ENCODE measurements around the gene PKNOX2.
A peak's percentile ranks its signal among the peaks of the same experiment; 100 is the strongest.

The PKNOX2 gene

DNA sequence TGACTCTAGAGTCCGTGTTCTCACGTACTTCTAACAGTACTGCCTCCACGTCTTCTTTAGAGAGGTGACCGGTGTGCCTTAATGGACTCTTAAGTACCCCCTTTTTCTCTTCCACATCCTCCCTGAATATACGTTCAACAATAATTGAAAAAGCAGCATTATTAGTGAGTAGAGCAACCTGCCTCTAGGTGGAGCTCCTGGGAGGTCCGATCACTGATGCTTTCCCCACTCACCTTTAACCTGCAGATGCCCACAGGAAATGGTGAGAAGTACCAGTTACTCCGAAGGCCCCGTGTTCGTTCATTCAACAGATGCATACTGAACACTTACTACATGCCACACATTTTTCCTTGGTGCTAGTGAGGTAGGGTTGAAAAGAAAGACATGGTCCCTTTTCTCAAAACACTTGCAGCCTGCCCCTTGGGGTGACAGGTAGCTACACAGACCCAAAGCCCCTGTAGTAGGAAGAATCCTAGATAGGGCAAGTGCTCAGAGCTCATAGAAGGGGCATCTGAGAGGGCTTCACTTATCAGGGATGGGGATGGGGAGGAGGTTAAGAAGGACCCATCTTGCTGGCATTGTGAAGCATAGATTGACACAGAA lies 258.8 kb downstream of the PKNOX2 start:
- no peak for DNase-seq

DNA sequence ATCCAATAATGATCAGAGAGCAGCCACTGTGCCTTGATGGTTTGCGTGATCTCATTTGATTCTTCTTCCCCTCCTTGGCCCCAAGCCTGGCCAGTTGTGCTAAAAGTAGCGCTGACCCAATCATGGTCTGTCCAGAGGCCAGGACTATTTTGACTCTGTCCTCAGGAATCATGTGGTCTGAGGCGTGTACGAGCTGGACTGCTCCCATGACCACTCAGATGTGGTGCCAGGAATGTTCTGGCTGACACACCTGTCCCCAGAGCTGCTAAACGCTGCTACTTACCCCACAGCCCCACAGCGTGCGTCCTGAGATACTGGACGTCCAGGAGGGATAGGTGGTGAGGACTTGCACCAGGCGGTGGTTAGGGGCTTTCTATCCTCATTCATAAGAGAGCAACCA lies 261.1 kb downstream of the PKNOX2 start:
- DNase-seq: no peak

GRCh38 chr11:125426818-125427528 lies 262.4 kb downstream of the PKNOX2 start:
- DNase-seq: no peak

DNA sequence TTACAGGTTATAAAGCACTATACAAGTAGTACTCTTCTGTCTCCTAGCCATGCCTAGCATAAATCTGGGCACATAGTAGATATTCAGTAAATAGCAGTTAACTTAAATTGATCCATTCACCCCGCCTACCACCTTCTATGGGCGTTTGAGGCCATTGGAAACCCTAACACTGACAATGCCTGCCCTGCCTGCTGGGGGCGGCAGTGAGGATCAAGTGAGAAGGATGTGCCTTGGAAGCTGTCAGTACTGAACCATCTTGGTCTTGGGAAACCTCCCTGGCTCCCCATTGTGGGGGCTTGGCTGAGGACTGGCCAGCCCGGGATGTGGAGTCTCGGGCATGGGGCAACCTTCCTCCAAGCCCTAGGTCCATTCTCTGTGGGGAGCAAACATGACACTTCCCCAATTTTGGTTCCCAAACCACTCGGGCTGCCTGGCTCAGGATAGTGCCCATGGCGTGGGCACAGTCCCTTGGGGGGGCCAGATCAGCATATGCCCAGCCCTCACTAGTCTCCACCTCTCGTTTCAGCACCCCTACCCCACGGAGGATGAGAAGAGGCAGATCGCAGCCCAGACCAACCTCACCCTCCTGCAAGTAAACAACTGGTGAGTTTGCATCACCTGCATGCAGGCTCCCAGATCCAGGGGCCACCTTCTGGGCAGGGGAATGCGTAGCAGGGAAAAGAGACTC lies 264.1 kb downstream of the PKNOX2 start:
- DNase-seq: no peak

GRCh38 chr11:125429174-125429707 lies 264.7 kb downstream of the PKNOX2 start:
- peak; percentile 44 for DNase-seq

DNA sequence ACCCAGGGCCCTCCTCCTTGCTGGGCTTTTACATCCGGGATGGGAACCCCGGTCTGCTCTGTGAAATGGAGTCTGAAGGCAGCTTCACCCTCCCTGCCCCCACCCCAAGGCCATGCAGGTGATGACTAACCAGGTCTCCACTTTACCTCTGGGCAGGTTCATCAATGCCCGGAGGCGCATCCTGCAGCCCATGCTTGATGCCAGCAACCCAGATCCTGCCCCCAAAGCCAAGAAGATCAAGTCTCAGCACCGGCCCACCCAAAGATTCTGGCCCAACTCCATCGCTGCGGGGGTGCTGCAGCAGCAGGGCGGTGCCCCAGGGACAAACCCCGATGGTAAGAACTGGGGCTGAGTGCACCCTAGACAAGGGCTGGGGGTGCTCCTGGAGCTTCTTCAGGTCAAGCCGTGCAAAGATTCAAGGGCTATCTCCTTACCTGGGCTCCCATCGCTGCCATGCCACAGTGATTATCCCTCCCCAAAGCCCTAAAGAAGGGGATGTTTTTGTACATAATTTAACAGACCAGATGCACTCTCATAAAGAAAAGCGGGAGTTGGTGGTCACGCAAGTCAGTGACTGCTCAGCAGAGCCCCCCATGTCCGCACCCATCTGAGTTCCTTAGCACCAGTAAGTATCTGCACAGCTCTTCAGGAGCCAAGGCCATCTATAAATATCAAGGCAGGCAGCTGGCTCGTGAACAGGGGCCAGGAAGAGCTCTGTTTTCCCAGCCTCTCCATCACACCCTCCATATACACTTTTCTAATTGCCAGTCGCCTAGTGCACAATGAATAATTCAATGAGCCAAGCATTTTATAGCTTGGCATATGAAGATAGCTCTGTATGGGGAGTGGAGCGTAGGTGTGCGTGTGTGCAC lies 265.5 kb downstream of the PKNOX2 start:
- no peak for DNase-seq

GRCh38 chr11:125431009-125431408 lies 266.5 kb downstream of the PKNOX2 start:
- no peak for DNase-seq

GRCh38 chr11:125431481-125431880 lies 266.9 kb downstream of the PKNOX2 start:
- no peak for DNase-seq

DNA sequence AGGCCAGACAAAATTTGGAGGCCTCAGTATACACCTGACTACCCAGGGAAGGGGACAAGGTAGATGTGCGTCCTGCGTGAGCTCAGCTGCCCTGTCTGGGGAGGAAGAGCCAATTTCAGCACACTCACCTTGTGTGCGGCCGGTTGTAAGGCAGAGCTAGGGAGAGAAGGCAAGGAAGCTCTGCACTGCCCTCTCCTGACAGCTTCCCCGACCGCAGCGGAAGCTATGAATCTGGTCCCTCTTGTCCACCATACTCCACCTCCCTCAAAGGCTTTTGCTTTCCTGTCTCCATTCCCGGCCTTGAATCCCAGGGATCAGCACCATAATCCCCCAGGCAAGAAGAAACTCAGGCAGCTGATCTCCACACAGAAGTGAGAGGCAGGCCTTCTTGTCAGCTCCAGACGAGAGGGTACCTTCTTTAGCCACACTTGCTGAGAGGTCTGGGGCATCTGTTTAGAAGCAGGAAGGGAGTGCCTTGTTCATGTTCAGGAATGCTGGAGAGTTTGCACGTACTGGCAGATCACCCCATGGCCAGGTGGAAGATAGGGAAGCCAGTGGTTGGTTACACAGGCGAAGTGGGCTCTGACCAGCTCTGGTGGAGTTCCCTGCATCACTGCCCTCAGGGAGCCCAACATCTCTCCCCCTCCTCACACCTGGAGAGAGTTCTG lies 269.0 kb downstream of the PKNOX2 start:
- DNase-seq: peak; percentile 51

DNA sequence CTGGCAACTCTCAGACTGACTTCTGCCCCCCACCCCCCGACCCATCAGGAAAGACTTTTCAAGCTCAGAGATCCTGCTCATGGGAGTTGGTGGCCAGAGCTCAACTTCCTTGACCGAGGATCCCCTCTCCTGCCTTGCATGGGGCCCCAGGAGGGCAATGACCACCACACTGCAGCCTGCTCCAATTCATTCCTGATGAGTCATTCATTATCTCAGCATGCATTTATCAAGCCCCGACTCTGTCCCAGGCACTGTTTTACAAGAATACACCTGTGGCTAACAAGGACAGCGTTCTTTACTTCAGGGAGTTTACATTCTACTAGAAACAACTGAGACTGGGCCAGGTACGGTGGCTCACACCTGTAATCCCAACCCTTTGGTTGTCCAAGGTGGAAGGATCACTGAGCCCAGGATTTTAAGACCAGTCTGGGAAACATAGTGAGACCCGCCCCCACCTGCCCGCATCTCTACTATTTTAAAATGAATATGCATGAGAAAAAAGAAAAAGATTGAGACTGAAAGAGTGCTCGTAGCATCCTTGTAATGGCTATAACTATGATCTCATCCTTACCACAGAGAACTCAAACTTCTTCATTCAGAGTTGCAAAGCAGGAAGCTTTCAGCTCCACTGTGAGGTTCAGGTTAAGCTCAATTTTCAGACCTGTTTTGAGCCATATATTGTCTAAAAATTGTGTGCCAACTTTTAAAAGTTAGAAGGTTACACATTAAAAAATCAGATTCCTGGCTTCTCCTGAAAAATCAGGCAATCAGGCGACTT lies 271.1 kb downstream of the PKNOX2 start:
- DNase-seq: peak; percentile 16

DNA sequence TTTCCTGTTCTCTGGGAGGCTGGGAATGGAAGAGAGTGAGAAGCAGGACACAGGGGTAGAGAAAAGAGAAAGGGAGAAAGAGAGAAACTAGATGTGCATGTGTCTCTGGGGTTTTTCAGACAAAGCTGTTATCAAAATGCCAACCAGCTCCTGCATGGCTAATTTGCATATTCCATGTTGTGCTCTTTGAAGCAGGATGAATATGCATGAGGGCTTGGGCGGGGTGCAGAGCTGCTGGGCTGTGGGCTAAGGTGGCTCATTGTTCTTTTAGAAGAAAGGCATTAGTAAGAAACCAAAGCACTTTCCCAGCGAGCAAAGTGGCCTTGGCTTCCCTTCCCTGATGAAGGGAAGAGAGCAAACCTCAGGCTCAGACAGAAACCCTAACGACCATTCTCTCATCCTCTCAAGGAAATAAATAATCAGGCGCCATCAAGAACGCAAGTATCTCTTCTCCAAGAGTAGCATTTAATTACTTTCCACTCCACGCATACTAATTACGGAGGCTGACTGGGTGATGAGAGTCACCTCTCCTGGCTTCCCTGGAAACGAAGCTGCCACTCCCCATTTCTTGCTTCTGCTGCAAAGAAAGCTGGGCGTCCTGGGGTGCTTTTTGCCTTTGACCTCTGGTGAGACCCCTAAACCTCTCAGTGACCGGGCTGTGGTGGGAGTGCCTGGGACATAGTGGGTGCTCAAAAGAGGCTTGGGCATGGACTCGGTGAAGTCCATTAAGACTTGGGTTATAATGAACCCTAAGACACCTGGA lies 277.3 kb downstream of the PKNOX2 start:
- no peak for DNase-seq

- DNase-seq: no peak
These were observed 278.4 kb downstream of the PKNOX2 start for GRCh38 chr11:125442946-125443345.

GRCh38 chr11:125443767-125444311 lies 279.3 kb downstream of the PKNOX2 start:
- DNase-seq: no peak

DNA sequence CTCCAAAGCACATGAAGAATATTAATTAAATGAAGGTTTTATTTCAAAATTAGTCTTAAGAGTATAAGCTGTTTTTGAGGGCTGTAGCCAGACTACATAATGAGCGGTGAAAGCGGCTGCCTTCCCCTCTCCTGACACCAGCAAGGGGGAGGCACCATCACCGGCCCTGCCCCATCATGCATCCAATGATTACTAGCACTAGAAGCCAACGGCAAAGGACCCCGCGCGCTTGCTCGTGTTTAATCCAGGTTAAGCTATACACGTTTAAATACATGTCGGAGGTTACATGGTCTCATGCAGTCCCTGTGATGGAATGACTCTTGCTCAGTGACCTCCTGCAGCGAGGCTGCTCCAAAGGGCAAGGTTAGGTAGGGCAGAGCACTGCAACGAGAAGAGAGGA lies 281.2 kb downstream of the PKNOX2 start:
- no peak for DNase-seq

DNA sequence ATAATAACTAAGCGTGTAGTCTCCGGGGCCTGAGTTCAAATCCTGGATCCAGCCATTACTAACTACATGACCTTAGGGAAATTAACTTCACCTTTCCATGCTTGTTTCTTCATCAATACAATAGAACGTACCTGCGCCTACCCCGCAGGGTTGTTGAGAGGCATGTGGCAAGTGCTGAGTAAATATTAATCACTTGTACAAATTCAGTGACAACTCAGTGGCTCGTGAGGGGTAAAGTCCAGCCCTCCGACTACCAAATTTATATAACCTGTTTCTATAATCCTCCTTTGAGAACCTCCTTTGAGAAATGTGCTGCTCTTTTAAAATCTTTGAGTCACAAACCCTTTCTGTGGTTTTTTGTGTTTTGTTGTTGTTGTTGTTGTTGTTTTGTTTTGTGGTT lies 281.7 kb downstream of the PKNOX2 start:
- DNase-seq: no peak

DNA sequence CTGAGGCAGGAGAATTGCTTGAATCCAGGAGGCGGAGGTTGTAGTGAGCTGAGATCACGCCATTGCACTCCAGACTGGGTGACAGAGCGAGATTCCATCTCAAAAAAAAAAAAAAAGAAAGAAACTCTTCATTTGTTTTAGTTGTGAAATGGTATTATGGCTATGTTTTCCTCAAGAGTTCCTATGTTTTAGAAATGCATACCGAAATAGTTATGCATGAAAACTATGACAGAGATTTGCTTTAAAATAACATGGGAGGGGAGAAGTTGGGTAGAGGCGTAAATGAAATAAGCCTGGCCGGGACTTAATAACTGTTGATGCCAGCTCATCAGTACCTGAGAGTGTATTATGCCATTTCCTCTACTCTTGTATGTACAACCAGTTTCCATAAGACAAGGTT lies 283.2 kb downstream of the PKNOX2 start:
- DNase-seq: no peak

DNA sequence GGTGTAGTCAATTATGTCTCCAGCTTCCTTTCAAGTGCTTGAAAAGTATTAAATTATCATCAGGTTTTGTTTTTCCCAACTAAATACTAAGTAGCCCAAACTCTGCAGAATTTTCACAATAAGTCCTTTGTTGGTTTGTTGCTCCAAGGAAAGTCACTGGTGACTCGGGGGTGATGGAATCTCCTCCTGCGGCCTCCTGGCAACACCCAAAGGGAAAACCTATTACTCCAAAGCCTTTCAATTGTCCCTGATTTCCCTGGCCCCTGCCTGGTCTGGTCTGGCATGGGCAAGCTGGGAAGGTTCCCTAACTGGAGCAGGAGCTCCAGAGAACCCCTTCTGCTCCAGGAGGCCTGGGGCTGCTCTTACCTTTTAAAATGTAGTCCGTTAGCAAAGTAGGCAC lies 283.6 kb downstream of the PKNOX2 start:
- peak; percentile 21 for DNase-seq

GRCh38 chr11:125449565-125449964 lies 285.0 kb downstream of the PKNOX2 start:
- DNase-seq: no peak

DNA sequence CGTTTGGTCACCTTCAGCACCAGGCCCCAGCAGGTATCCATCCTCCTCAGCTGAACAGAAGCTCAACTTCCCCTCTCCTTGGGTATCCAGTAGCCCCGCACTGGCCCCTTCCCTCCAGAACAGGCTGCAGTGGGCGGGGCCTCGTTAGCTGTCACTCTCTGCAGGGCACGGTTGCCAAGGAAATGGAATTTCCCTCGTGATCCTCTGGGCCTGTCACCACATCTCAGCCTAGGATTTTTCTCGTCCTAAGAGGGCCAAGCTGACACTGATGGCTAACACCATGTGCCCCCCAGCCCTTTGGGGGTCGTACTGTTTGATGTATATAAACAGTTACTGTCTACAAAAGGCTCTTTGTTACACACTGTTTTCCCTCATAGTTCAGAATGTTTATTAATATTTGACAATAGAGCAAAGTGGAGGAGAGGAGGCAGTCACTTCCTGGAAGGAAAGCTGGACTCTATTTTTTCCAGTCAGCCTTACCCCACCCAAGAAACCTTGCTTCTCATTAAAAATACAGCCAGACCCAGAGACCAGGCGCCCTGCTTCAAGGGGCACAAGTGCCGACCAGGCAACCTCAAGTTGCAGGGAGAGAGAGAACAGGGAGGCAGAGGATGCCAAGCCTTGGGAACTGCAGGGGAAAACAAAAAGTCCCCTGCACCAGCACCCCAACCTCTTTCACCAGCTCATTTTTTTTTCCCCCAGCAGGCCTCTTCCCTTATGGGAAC lies 287.0 kb downstream of the PKNOX2 start:
- peak; percentile 18 for DNase-seq

DNA sequence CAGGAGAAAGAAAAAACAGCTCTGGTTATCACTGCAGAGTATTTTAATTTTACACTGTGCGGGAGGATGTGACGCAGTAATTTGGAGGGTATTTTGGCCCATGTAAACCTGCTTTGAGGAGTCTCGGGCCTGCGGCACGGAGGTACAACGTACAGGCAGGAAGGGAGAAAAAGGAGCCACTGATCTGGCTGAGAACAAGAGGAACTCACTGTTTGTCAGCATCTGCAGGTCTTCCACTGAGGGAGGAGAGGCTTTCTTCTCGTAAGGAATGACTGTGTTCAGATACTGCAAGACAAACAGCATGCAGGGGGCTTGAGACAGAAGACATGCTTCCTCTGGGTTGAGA lies 287.5 kb downstream of the PKNOX2 start:
- no peak for DNase-seq

Data from EL (cell line).